GM12892 (cell line): Measurements from ENCODE around the gene F2R.
"Not testable (repeated sequence)": the region's sequence is repeated elsewhere in the genome, so short reads cannot be mapped to it uniquely, and the experiment has no call there.

Experiments
- DNase-seq: peaks from one replicate; pipeline ENCODE4 v3.0.0; 2011; ENCODE audit not compliant: insufficient read length
- FAIRE-seq: peaks from 2 replicates; lab custom pipeline; 2011; peaks lifted over from hg19 to GRCh38; lab: Jason Lieb, UNC
- POLR2A ChIP-seq: IDR thresholded peaks from 2 replicates; pipeline ENCODE4 v1.6.1; 2011; ENCODE audit warnings: low read depth, low read length, control low read depth
- POLR2AphosphoS5 ChIP-seq: IDR thresholded peaks from 2 replicates; pipeline ENCODE4 v1.6.1; 2011; ENCODE audit warnings: low read depth, low read length, control low read depth
- TAF1 ChIP-seq: IDR thresholded peaks from 2 replicates; pipeline ENCODE4 v1.6.1; 2011; ENCODE audit warnings: low read depth, mild to moderate bottlenecking, control low read depth, low read length, borderline replicate concordance

F2R gene

DNA sequence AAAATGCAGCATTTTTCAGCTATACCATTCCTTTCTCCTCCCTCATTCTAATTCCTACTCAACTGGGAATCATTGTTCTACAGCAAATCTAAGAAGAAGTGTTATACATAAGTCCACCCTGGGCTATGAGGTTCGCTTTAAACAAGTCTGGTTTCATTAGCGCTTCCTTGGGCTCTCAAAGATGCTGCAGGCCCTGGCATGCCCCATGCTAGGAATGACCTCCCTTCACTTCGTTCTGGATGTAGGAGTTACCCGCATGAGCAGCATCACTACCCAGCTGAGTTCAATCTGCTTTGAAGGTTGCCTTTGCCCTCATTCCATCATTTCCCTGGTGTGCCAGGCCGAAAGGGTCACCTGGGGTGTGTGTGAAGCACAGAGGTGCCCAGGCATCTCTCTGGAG lies 35.4 kb downstream of the F2R start:
- FAIRE-seq (no peak), DNase-seq (no peak)
- TF ChIP-seq POLR2A (no peak), POLR2AphosphoS5 (no peak), TAF1 (no peak)

DNA sequence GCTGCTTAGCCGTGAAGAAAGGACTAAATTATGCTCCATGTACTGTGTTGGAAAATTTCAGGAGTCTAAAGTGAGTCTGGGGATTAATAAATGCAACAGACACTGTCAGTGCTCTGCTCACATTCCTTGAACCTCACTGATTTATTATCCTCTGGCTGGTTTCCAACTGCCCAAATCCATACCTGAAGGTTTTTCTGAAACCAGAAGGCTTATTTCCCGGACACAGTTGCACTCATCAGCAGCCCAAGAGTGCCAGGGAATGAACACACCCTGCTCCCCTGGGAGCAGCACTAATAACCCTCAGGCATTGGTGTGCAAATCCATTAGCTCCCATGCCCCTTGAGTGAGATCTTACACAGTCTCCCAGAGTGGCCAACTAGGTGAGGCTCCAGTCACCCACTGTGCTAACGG lies 38.7 kb downstream of the F2R start:
- no peak for DNase-seq
- no peak for FAIRE-seq
- no peak for TF ChIP-seq POLR2AphosphoS5

DNA sequence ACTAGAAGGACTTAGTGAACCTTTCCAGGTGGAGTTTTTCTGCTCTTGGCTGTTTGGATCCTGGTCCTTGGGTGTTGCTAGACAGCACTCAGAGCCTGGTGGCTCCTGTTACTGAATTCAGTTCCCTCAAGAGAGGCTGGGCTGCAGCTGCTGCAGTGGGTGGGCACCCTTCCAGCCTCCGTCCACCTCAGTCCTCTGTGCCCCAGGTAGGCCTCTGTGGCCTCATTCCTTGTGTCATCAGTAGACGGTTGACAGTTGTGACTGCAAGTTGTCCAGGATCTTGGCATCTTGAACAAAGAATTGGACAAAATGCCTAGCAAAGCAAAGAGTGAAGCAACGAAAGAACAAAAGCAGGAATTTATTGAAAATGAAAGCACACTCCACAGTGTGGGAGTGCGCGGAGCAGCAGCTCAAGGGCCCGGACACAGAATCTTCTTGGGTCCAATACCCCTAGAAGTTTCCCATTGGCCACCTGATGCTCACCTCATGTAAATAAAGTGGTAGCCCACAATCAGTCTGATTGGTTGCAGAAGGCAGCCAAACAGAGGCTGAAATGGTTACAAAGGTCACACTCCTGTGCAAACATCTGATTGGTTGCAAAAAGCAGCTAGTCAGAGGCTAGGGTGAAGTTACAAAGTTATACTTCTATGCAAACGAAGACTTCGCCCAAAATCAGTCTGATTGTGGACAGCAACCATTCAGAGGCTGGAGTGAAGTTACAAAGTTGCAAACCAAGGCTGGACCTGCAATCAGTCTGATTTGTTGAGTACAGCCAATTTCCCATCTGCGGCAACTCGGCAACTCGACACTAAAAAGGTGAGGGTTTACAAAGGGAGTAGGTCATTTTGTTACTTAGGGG lies 40.1 kb downstream of the F2R start:
- FAIRE-seq (no peak), DNase-seq (no peak)

DNA sequence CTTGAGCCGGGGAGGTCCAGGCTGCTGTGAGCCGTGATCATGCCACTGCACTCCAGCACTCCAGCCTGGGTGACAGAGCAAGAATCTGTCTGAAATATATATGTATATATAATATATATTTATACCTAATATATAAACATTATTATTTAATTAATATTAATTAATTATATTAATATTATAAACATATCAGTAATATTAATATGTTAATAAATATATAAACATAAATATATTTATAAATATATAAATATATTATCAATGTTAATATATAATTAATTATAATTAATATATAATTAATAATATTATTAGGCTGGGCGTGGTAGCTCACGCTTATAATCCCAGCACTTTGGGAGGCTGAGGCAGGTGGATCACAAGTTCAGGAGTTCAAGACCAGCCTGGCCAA lies 41.1 kb downstream of the F2R start:
- no peak for DNase-seq
- no peak for FAIRE-seq
- TF ChIP-seq POLR2AphosphoS5 (no peak), POLR2A (no peak), TAF1 (no peak)

More for the DNA sequence above, 40.1 kb downstream of the F2R start:
- TF ChIP-seq TAF1, result no peak
- TF ChIP-seq POLR2AphosphoS5, result no peak

DNA sequence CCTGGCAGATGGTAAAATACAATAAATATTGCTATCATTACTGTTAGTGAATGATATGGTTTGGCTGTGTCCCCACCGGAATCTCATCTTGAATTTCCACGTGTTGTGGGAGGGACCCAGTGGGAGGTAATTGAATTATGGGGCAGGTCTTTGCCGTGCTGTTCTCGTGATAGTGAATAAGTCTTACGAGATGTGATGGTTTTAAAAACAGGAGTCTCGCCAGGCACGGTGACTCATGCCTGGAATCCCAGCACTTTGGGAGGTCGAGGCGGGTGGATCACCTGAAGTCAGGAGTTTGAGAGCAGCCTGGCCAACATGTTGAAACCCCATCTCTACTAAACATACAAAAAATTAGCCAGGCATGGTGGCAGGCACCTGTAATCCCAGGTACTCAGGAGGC lies 45.2 kb downstream of the F2R start:
- DNase-seq, FAIRE-seq: not testable (repeated sequence)

DNA sequence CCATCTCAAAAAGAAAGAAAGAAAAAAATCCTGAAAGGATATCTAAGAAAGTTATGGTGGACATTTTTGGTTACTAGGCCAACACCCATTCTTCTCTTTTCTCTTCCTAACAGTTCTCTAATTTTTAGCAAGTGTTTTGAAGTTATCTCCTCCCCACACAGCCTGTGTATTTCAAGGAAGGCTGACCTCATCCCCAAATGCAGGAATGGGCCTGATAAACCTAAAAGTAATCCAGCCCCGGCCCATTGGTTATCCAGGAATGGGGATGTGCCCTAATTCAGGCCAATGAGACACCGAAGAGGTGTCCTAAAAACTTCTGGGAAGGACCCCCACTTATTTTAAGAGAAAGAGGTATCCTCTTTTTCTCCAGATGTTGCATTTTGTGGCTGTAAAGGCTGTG lies 46.6 kb downstream of the F2R start:
- FAIRE-seq (no peak), DNase-seq (no peak)
- TF ChIP-seq TAF1 (no peak), POLR2AphosphoS5 (no peak), POLR2A (no peak)

DNA sequence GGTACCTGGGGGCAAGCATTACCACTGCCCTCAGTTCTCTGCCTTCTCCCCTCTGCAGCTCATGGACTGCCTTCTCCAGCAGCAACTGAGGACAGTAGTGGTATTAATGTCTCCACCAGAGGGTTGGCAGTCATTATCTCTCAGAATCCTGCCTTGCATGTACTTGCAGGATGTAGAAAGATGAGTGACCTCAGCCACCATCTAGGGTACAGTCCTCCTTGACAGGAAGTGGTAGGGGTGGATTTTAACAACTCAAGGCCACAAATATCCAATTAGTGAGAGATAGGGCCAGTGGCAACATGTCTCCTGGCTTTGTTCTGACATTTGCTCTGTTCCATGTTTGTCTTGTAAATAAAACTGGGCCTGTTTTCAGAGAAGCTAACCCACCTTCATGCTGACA lies 47.2 kb downstream of the F2R start:
- FAIRE-seq, result no peak
- DNase-seq, result no peak
- no peak for TF ChIP-seq POLR2A
- no peak for TF ChIP-seq POLR2AphosphoS5
- no peak for TF ChIP-seq TAF1

DNA sequence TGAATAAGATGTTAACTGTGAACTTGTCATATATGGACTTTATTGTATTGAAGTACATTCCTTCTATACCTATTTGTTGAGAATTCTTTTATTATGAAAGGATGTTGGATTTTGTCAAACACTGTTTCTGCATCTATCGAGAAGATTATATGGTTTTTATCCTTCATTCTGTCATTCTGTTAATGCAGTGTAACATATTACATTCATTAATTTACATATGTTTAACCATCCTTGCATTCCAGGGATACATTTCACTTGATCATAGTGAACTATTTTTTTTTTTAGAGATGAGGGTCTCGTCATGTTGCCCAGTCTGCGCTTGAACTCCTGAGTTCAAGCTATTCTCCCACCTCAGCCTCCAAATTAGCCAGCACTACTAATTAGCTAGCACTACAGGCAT lies 48.4 kb downstream of the F2R start:
- DNase-seq, result no peak
- no peak for FAIRE-seq

DNA sequence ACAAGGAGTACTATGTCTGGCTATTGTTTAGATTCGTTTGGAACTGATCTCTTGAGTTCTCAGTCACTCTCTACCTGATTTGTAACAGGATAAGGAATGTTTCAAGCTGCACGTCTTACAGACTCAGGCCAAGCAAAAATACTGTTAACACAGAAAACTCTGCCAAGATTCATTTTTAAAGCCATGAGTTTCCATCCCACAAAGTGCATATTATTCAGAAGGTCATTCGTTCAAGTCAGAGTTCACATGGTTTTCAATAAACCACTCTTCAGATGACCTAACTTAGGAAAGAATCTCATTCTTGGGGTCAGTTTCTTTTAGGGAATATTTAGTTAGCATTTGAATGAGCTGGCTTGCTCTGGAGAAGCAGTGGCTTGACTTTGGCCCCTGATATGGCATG lies 49.3 kb downstream of the F2R start:
- TF ChIP-seq POLR2AphosphoS5 (no peak), POLR2A (no peak), TAF1 (no peak)
- no peak for FAIRE-seq
- DNase-seq, result no peak

More for the DNA sequence above, 48.4 kb downstream of the F2R start:
- TF ChIP-seq POLR2A (no peak), TAF1 (no peak), POLR2AphosphoS5 (no peak)

DNA sequence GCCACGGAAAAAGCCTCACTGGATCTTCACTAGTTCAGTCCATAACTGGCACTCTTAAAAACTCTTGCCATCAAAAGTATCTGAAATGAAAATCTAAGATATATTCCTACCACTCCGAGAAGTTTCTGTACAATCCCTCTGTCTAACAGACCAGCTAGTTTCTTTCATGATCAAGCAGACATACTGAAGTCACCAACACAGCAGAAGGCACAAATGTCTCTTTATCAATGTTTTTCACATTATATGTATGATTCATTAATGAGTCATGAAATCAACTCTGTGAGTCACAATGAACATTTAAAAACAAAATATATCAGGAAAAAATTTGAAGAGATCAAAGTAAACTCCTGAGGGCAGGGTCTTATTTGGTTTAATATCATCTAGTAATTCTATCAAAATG lies 50.8 kb downstream of the F2R start:
- FAIRE-seq, result no peak
- TF ChIP-seq TAF1, result no peak
- TF ChIP-seq POLR2AphosphoS5, result no peak
- no peak for TF ChIP-seq POLR2A
- no peak for DNase-seq

DNA sequence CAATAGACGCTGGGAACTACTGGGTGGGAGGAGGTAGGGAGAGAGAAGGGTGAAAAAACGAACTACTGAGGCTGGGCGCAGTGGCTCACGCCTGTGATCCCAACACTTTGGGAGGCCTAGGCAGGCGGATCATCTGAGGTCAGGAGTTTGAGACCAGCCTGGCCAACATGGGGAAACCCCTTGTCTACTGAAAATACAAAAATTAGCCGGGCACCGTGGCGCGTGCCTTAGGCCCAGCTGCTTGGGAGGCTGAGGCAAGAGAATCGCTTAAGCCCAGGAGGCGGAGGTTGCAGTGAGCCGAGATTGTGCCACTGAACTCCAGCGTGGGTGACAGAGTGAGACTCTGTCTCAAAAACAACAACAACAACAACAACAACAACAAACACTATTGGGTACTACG lies 55.1 kb downstream of the F2R start:
- not testable (repeated sequence) for FAIRE-seq, DNase-seq

DNA sequence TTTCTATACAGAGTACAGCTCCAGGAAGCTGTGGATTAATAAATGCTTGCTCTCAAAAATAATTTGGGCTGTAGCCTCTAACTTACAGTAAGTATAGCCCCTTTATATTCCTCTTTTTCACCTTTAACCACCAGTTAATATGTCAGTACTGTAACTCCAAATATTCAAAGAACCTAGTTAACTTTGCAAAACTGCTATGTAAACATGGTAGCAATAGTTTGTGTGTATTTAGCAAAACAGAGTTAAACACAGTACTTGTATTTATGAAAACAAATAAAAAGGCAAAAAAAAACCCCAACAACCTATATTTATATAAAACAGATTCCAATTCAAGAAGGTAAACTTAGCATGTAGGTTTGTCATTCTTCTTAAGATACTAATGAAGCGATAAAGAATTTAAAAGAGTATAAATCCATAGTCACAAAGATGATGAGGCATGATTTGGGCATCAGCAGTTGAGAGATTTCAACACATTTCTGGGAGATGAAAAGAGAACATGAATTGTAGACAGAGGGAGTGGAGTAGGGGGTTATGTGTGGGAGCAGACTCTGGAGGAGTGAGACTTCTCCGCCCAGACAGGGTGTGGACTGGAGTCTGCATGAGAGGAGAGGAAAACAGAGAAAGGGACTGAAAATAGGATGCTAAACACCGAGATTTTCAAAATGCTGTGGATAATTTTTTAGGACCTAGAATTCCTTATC lies 55.9 kb downstream of the F2R start:
- TF ChIP-seq POLR2AphosphoS5 (no peak), POLR2A (no peak), TAF1 (no peak)
- DNase-seq (no peak), FAIRE-seq (no peak)
